Measurements from ENCODE around the gene SMAD6. TPM values are rescaled to one million over a fixed set of nuclear protein-coding genes. Genes with fewer than 3 reads are reported as not detected.
A peak's percentile ranks its signal among the peaks of the same experiment; 100 is the strongest.

SMAD6 gene
- total and polyA plus RNA-seq, 11 donors = 10.4 to 65.9 (median 20.6) TPM

DNA sequence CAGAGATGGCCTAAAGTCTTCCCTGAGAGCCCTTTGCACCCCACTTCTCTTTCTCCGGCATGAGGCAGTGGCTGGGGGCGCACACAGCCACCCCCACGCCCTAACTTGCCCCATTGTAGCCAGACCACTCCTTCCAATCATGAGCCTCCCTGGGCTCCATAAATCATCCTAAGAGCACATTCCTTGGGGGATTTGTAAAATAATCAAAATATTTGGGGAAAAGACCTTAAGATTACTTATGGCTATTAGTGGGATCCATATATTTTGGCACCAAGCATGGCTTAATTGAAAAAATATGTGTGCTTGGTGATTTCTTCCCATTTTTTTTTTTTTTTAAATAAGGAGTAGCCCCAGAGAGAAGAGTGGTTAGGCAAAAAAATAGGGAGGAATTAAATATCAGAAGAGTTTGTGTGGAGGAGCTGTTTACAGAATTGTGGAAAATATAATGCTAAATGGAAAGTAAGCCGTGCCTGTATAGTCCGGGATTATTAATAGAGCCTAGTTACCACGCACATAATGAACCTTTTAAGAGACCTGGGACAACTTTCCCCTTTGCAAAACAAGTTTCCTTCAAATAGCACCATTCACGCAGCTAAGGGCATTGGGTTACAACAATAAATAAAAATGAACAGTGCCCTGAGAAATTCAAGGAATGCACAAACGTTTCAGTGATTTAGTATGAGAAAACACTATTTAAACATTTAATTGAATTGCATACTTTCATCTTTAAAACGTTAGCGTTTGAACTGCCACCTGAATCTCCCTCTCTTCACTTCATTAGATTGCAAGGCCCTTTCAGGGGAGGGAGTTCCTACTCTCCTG lies 46.1 kb downstream of the SMAD6 start:
- Histone ChIP-seq H3K9me3 (no peaks in the 10 kb centered on the region), H3K27me3 (no peaks in the 10 kb centered on the region), H3K4me3 (no peak overlapping the region), H3K36me3 (peaks cover 0 to 3% (median 0%) of the 10 kb centered on the region in 9 donors), H3K4me1 (peaks cover 0 to 100% (median 86%) of the 10 kb centered on the region in 12 donors), H3K27ac (peak overlapping the region in 5 of 12 donors; percentile 11 to 76 (median 31))
- no peak for TF ChIP-seq POLR2A (IDR thresholded peaks at IDR 0.05)
- TF ChIP-seq, protein P1, sequence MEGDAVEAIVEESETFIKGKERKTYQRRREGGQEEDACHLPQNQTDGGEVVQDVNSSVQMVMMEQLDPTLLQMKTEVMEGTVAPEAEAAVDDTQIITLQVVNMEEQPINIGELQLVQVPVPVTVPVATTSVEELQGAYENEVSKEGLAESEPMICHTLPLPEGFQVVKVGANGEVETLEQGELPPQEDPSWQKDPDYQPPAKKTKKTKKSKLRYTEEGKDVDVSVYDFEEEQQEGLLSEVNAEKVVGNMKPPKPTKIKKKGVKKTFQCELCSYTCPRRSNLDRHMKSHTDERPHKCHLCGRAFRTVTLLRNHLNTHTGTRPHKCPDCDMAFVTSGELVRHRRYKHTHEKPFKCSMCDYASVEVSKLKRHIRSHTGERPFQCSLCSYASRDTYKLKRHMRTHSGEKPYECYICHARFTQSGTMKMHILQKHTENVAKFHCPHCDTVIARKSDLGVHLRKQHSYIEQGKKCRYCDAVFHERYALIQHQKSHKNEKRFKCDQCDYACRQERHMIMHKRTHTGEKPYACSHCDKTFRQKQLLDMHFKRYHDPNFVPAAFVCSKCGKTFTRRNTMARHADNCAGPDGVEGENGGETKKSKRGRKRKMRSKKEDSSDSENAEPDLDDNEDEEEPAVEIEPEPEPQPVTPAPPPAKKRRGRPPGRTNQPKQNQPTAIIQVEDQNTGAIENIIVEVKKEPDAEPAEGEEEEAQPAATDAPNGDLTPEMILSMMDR (IDR thresholded peaks at IDR 0.05) = no peak
- no peak for ATAC-seq
- 53 to 64% (median 54%) methylated on average over 10 of the region's 10 CpGs for WGBS, 4 donors
- intact Hi-C loops (cut with DNase I) = loop anchor here in 2 of 10 donors (2.0 to 5.0 kb wide), 2 partner anchors 36 to 45 kb away; partner anchors contain the start of gene SMAD6 (in 1 of the 2)
- DNase-seq = no peak

DNA sequence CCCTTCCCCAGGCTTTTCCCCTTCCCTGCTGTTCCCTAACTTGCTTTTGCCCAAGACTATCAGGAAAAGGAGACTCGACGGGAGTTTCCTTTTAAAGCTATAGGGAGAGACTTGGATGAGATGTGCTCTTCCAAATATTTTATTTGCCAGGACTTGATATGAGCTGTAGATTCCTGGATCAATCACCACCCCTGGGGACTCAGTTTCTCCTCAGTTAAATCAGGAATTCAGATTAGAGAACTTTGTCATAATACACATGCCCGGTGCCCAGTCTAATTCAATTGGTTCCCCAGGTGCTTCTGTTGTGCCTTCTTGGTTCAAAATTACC lies 46.6 kb downstream of the SMAD6 start:
- DNase-seq = no peak
- Histone ChIP-seq H3K27ac (peak overlapping the region in 5 of 12 donors; percentile 11 to 76 (median 31)), H3K4me3 (no peak overlapping the region), H3K36me3 (peaks cover 0 to 5% (median 0%) of the 10 kb centered on the region in 9 donors), H3K27me3 (no peaks in the 10 kb centered on the region), H3K9me3 (no peaks in the 10 kb centered on the region), H3K4me1 (peaks cover 0 to 100% (median 83%) of the 10 kb centered on the region in 12 donors)
- no peak for ATAC-seq
- intact Hi-C loops (cut with DNase I) = loop anchor here in 1 of 10 donors (5.0 kb wide), 1 partner anchor 36 kb away; no protein-coding TSS in a partner anchor
- 41 to 71% (median 54%) methylated on average over 3 of the region's 3 CpGs for WGBS, 4 donors
- TF ChIP-seq, protein P1 (IDR thresholded peaks at IDR 0.05) = no peak
- TF ChIP-seq POLR2A (IDR thresholded peaks at IDR 0.05) = no peak

DNA sequence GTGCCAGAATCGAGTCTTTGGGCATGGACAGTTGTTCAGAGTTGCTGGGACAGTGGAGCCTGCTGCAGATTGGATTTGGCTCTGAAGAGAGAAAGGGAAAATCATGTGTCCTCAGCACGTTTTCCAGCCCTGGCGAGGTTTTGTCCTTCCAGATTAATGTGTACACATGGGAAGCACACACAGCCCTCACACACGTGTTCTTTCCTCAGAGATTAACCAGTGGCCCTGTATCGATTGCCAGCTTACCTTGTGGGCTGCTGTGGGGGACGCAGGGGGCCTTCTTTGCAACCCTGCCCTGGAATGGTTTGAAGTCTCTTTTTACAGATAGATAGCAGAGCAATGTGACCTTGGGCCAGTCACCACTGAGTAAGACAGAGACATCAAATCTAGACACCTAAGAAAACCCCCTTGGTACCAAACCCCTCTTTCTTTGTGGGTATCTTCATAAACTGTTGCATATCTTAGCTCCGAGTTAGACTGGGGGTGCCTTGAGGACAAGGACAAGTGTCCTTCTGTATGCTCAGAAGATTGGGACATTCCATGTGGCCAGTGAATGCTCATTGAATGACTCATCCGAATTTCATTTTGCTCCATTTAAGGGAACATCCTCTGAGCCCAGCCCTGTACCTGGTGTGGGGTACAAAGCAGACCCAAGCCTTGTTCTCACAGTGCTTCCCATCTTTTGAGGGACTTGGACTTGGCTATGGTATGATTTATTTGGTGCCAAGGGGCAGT lies 48.0 kb downstream of the SMAD6 start:
- WGBS, 4 donors = 73 to 78% (median 76%) methylated on average over 7 to 8 of the region's 8 CpGs
- intact Hi-C loops (cut with DNase I) = loop anchor here in 1 of 10 donors (5.0 kb wide), 1 partner anchor 38 kb away; no protein-coding TSS in a partner anchor
- no peaks in the 10 kb centered on the region for H3K27me3 ChIP-seq
- peaks cover 0 to 5% (median 1%) of the 10 kb centered on the region in 12 donors for H3K9me3 ChIP-seq
- H3K27ac ChIP-seq = peak overlapping the region in 8 of 12 donors; percentile 26 to 77 (median 45)
- peaks cover 0 to 5% (median 0%) of the 10 kb centered on the region in 9 donors for H3K36me3 ChIP-seq
- no peak overlapping the region for H3K4me3 ChIP-seq
- ATAC-seq (peak; percentile 8 to 55 (median 38)), DNase-seq (peak in 1 of 5 donors; percentile 18)
- TF ChIP-seq, protein P1 (IDR thresholded peaks at IDR 0.05) = no peak
- TF ChIP-seq POLR2A (IDR thresholded peaks at IDR 0.05) = no peak
- H3K4me1 ChIP-seq = peaks cover 0 to 97% (median 75%) of the 10 kb centered on the region in 12 donors

DNA sequence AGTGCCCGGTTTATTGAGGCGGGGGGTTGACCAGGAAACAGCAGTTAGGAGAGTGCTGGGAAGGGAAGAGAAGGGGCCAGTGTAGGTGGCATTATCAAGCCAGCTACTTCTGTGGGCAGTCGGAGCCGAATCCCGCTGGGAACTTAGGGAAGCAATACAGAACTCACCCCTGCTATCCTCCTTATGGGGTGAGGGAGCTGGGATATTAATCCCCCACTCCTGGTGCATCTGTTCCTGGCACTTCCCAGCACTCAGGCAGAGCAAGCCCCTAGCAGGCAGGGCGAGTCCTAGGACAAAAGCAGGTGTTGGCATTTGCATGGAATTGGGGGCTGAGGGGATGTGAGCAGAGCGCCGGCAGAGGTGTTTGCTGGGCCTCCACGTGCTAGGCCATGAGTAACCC lies 48.6 kb downstream of the SMAD6 start:
- Histone ChIP-seq H3K4me3 (no peak overlapping the region), H3K9me3 (peaks cover 0 to 11% (median 7%) of the 10 kb centered on the region in 12 donors), H3K36me3 (peaks cover 0 to 5% (median 0%) of the 10 kb centered on the region in 9 donors), H3K4me1 (peaks cover 0 to 96% (median 69%) of the 10 kb centered on the region in 12 donors), H3K27me3 (no peaks in the 10 kb centered on the region), H3K27ac (peak overlapping the region in 8 of 12 donors; percentile 26 to 77 (median 45))
- ATAC-seq (peak in 1 of 4 donors; percentile 7), DNase-seq (no peak)
- WGBS, 4 donors = 83 to 91% (median 90%) methylated on average over 9 of the region's 9 CpGs
- TF ChIP-seq, protein P1 (IDR thresholded peaks at IDR 0.05) = no peak
- no peak for TF ChIP-seq POLR2A (IDR thresholded peaks at IDR 0.05)
- intact Hi-C loops (cut with DNase I) = no loop called here

Measured in heart left ventricle (tissue), 16 donors.